GM12878 (cell line): ENCODE measurements around the gene CNNM3.

ENCODE experiments used
- BMI1 ChIP-seq: fragments of 450-650 bp; IDR thresholded peaks from 2 replicates; pipeline ENCODE4 v1.6.1; 2016; ENCODE audit warnings: mild to moderate bottlenecking, moderate library complexity, borderline replicate concordance
- CTCF ChIP-seq, 3 experiments: IDR thresholded peaks in 2 of 3; conservative IDR thresholded peaks in 1 of 3; 2 replicates each; pipeline ENCODE4 v1.5.1; 2011; ENCODE audit warnings: low read depth in 3 of 3, low read length in 3 of 3, mild to moderate bottlenecking in 3 of 3, control low read depth in 2 of 3, moderate library complexity in 2 of 3, inconsistent platforms in 1 of 3, mixed read lengths in 1 of 3; ENCODE audit not compliant: control insufficient read depth in 2 of 3, insufficient read depth in 1 of 3; ENCODE audit errors: extremely low read depth in 1 of 3
- E4F1 ChIP-seq: fragments of 450-650 bp; IDR thresholded peaks from 2 replicates; pipeline ENCODE4 v1.6.1; 2018; ENCODE audit warnings: borderline replicate concordance, mild to moderate bottlenecking; ENCODE audit not compliant: partially characterized antibody
- EP300 ChIP-seq, 2 experiments: fragments of 150-350 bp in 1 of 2; IDR thresholded peaks; 2 replicates each; pipeline ENCODE4 v1.6.1; 2011 to 2012; ENCODE audit warnings: low read depth in 2 of 2, low read length in 2 of 2, borderline replicate concordance in 1 of 2, improper control_type of control experiment in 1 of 2, inconsistent platforms in 1 of 2; ENCODE audit not compliant: control insufficient read depth in 1 of 2
- JUNB ChIP-seq: IDR thresholded peaks from 2 replicates; pipeline ENCODE4 v1.6.1; 2016; ENCODE audit warnings: antibody characterized with exemption, mild to moderate bottlenecking
- LARP7 ChIP-seq: fragments of 450-650 bp; IDR thresholded peaks from 2 replicates; pipeline ENCODE4 v1.6.1; 2017; ENCODE audit warnings: mild to moderate bottlenecking
- NRF1 ChIP-seq: conservative IDR thresholded peaks from 2 replicates; pipeline ENCODE4 v1.6.1; 2011; ENCODE audit warnings: mild to moderate bottlenecking, low read depth, low read length, improper control_type of control experiment
- PML ChIP-seq: IDR thresholded peaks from 2 replicates; pipeline ENCODE4 v1.6.1; 2012; ENCODE audit warnings: low read length, inconsistent platforms
- RAD21 ChIP-seq: IDR thresholded peaks from 2 replicates; pipeline ENCODE4 v1.6.1; 2011; ENCODE audit warnings: mild to moderate bottlenecking, low read depth, low read length, moderate library complexity; ENCODE audit not compliant: insufficient read depth
- RCOR1 ChIP-seq: conservative IDR thresholded peaks from 2 replicates; pipeline ENCODE4 v1.6.1; 2012; ENCODE audit warnings: low read depth, low read length, improper control_type of control experiment
- TAF1 ChIP-seq: IDR thresholded peaks from 2 replicates; pipeline ENCODE4 v1.6.1; 2011; ENCODE audit warnings: mild to moderate bottlenecking, low read depth, low read length, borderline replicate concordance
- ZNF274 ChIP-seq: IDR thresholded peaks from one replicate; pipeline ENCODE4 v1.8.0; 2011; ENCODE audit not compliant: insufficient read length, insufficient read depth

DNA sequence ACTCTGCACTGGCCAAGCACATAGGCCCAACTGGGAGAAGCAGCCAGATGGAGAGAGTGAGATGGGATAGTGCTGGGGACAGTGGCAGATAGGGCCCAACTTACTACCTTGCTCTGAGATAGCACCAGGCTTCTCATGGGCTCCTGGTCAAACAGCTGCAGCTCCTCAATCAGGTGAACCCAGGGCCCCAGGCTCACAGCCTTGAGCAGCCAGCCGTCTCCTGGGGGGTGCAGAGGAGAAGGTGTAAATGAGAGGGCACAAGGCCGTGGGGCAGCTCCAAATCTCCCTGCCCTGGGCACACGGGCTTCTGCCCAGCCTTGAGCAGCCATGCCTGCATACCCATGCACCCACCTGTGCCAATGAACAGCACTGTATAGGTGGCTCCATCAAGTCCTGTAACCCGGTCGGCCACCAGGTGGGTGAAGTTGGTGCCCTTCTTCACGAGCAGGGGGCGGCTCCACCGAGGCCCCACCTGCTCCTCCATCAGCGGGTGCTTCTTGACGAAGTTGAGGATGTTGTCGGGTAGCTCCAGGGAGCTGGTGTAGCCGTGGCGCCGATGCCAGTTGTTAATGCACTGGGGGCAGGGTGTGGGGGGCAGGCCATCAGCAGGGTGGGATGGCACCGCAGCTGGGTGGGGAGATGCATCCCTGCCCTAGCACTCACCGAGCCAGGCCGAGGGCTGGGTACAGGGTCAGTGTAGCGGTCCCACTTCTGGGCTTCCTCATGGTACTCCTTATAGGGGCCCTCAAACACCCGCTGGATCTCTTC, 47.7 kb downstream of the CNNM3 start:
- TF ChIP-seq LARP7 (no peak), EP300 (IDR thresholded peaks at IDR 0.05; ENCODE audit: borderline replicate concordance in 1 of 2, control insufficient read depth in 1 of 2, low read depth in 2 of 2, low read length in 2 of 2) (no peak), ZNF274 (no peak), CTCF (IDR thresholded peaks at IDR 0.05 in 2 of 3, conservative IDR thresholded peaks at IDR 0.05 in 1 of 3; ENCODE audit: control insufficient read depth in 2 of 3, extremely low read depth in 1 of 3, insufficient read depth in 1 of 3, low read depth in 3 of 3, low read length in 3 of 3) (no peak), JUNB (no peak), BMI1 (no peak), RCOR1 (no peak), E4F1 (no peak), NRF1 (no peak), PML (no peak), RAD21 (no peak), TAF1 (no peak)
